GM12878 (cell line): ENCODE results near the gene STK32B. TPM values are rescaled to one million over a fixed set of nuclear protein-coding genes. Genes with fewer than 3 reads are reported as not detected.

Experiments used
- ATAC-seq: fragments of 200-7000 bp; cut with Tn5 transposase; 3 replicates; pipeline ENCODE4 v1.9.1; 2020; ENCODE audit warnings: mild to moderate bottlenecking, moderate library complexity
- BruUV-seq: library from RNA; stranded (reverse); fragments of 400-500 nt; replicated peaks from 2 replicates; lab custom pipeline; 2021; lab: Mats Ljungman, UMichigan
- CTCF ChIA-PET: fragments of 300-600 bp; sonication (Branson Sonifier 250); formaldehyde crosslinking; extraction: SDS; loops from one replicate; lab custom pipeline; 2021; ENCODE audit warnings: inconsistent platforms; lab: Yijun Ruan, JAX
- POLR2A ChIA-PET: fragments of 350-600 bp; formaldehyde crosslinking; extraction: SDS; loops from one replicate; lab custom pipeline; 2021; ENCODE audit warnings: inconsistent platforms; lab: Charles Lee
- RAD21 ChIA-PET: fragments of 300-600 bp; sonication (Branson Sonifier 250); formaldehyde crosslinking; loops from one replicate; lab custom pipeline; 2023; ENCODE audit warnings: antibody characterized with exemption; ENCODE audit not compliant: unreplicated experiment; lab: Charles Lee
- SMC1A ChIA-PET: fragments of 300-600 bp; sonication (Branson Sonifier 250); formaldehyde crosslinking; loops from one replicate; lab custom pipeline; 2023; ENCODE audit not compliant: unreplicated experiment, uncharacterized antibody; lab: Charles Lee
- DNase-seq: peaks from one replicate; pipeline ENCODE4 v3.0.0-alpha.2; 2011; ENCODE audit warnings: low read depth, low spot score
- FAIRE-seq: peaks from 3 replicates; lab custom pipeline; 2011; peaks lifted over from hg19 to GRCh38; lab: Jason Lieb, UNC
- H2AFZ ChIP-seq: 2 replicates; pipeline ENCODE4 v1.6.0; 2011; ENCODE audit warnings: low read depth, low read length, control low read depth; ENCODE audit not compliant: control insufficient read depth
- H3K27ac ChIP-seq: 2 replicates; pipeline ENCODE4 v1.5.1; 2011; ENCODE audit warnings: control low read depth; ENCODE audit not compliant: control insufficient read depth, insufficient read depth
- H3K27me3 ChIP-seq, 2 experiments: replicated peaks in 1 of 2; 2 replicates each; pipeline versions ENCODE4 v1.6.0 to v1.6.1; 2011; ENCODE audit warnings: low read length in 1 of 2; ENCODE audit not compliant: control insufficient read depth in 2 of 2, insufficient read depth in 2 of 2
- H3K36me3 ChIP-seq, 2 experiments: 2 replicates each; pipeline ENCODE4 v1.5.1; 2011; ENCODE audit warnings: low read length in 1 of 2; ENCODE audit not compliant: control insufficient read depth in 2 of 2, insufficient read depth in 2 of 2
- H3K4me1 ChIP-seq: 2 replicates; pipeline ENCODE4 v1.6.1; 2011; ENCODE audit warnings: mild to moderate bottlenecking, low read length, moderate library complexity, mixed read lengths; ENCODE audit not compliant: control insufficient read depth, insufficient read depth
- H3K4me2 ChIP-seq: 2 replicates; pipeline ENCODE4 v1.6.0; 2011; ENCODE audit warnings: control low read depth; ENCODE audit not compliant: control insufficient read depth, insufficient read depth
- H3K4me3 ChIP-seq: fragments of 200-600 bp; sonication (generic); 2 replicates; pipeline ENCODE4 v1.5.1; 2016
- H3K79me2 ChIP-seq: 2 replicates; pipeline ENCODE4 v1.6.0; 2011; ENCODE audit warnings: low read length; ENCODE audit not compliant: control insufficient read depth, insufficient read depth
- H3K9ac ChIP-seq: 2 replicates; pipeline ENCODE4 v1.8.0; 2011; ENCODE audit warnings: low read length, control low read depth, mixed read lengths; ENCODE audit not compliant: control insufficient read depth, insufficient read depth
- H3K9me3 ChIP-seq: replicated peaks from 3 replicates; pipeline ENCODE4 v1.5.1; 2011; ENCODE audit warnings: mild to moderate bottlenecking, low read length; ENCODE audit not compliant: control insufficient read depth, insufficient read depth
- H4K20me1 ChIP-seq: 2 replicates; pipeline ENCODE4 v1.6.0; 2011; ENCODE audit not compliant: control insufficient read depth, insufficient read depth
- EED ChIP-seq: sonication (generic); IDR thresholded peaks from 2 replicates; pipeline ENCODE4 v1.6.1; 2016; ENCODE audit warnings: antibody characterized with exemption, low read depth
- FOS ChIP-seq: IDR thresholded peaks from 3 replicates; pipeline ENCODE4 v1.6.1; 2011; ENCODE audit warnings: borderline replicate concordance; ENCODE audit not compliant: insufficient read length; ENCODE audit errors: extremely low read depth
- JUNB ChIP-seq: IDR thresholded peaks from 2 replicates; pipeline ENCODE4 v1.6.1; 2016; ENCODE audit warnings: antibody characterized with exemption, mild to moderate bottlenecking
- KLF5 ChIP-seq: fragments of 450-650 bp; IDR thresholded peaks from 2 replicates; pipeline ENCODE4 v1.6.1; 2014; ENCODE audit warnings: mild to moderate bottlenecking; ENCODE audit not compliant: partially characterized antibody
- RBBP5 ChIP-seq: fragments of 200-600 bp; sonication (generic); conservative IDR thresholded peaks from 2 replicates; pipeline ENCODE4 v1.6.1; 2016
- SREBF2 ChIP-seq: IDR thresholded peaks from 2 replicates; pipeline ENCODE4 v1.6.1; 2012; ENCODE audit warnings: mild to moderate bottlenecking, low read length
- STAT1 ChIP-seq: fragments of 450-650 bp; conservative IDR thresholded peaks from 2 replicates; pipeline ENCODE4 v1.6.1; 2014; ENCODE audit warnings: antibody characterized with exemption, mild to moderate bottlenecking
- TBL1XR1 ChIP-seq: IDR thresholded peaks from 2 replicates; pipeline ENCODE4 v1.6.1; 2012; ENCODE audit warnings: low read depth, low read length, improper control_type of control experiment
- WRNIP1 ChIP-seq: IDR thresholded peaks from 2 replicates; pipeline ENCODE4 v1.6.1; 2011; ENCODE audit warnings: low read depth, low read length, improper control_type of control experiment, borderline replicate concordance
- WGBS: methylation state at CpG from one replicate; pipeline ENCODE4 v1.1.6; 2016; ENCODE audit warnings: low lambda C conversion rate; ENCODE audit not compliant: insufficient replicate concordance, insufficient coverage; ENCODE audit errors: missing lambda C conversion rate; 5-methylcytosine and 5-hydroxymethylcytosine counted together
- in situ Hi-C: fragments of 300-500 bp; cut with MboI; formaldehyde crosslinking; loops from 9 replicates; pipeline ENCODE4 v1.14.3; 2018; ENCODE audit warnings: mixed read lengths
- intact Hi-C: fragments of 100-400 bp; cut with micrococcal nuclease; formaldehyde crosslinking; loops from one replicate; pipeline ENCODE4 v1.14.2; 2022; ENCODE audit not compliant: unreplicated experiment
- polyA plus RNA-seq, 11 experiments: library from polyadenylated mRNA; depleted of rRNA in 4 of 11; unstranded in 6 of 11; stranded (reverse) in 5 of 11; fragments of >200 nt; fragmentation: Nextera tagmentation in 4 of 11; fragmentation: Illumina TruSeq in 1 of 11; extraction: Ambion mirVana in 4 of 11; extraction: Trizol in 1 of 11; gene quantifications; 1 replicate in 1 of 11; 2 replicates in 10 of 11; pipeline versions ENCODE4 v1.2.1 to v1.2.3, GENCODE V29; 2011 to 2016; ENCODE audit warnings: inconsistent platforms in 2 of 11, missing spikeins in 2 of 11, low read depth in 1 of 11
- total RNA-seq, 4 experiments: library from RNA; depleted of rRNA in 3 of 4; stranded (reverse); fragments of >200 nt in 3 of 4; fragmentation: Illumina TruSeq in 1 of 4; extraction: Trizol in 1 of 4; gene quantifications; 2 replicates each; pipeline versions ENCODE4 v1.2.1 to v1.2.3, GENCODE V29; 2013 to 2021
- TF ChIP-seq, protein P1 (sequence below): fragments of 450-650 bp; formaldehyde crosslinking; IDR thresholded peaks from 2 replicates; pipeline ENCODE4 v1.5.0; 2022; ENCODE audit warnings: mild to moderate bottlenecking, missing genetic modification characterization
- TF ChIP-seq, protein P2 (sequence below): IDR thresholded peaks from 2 replicates; pipeline ENCODE4 v1.6.1; 2011; ENCODE audit warnings: low read depth, low read length, improper control_type of control experiment, borderline replicate concordance

Gene STK32B
- total and polyA plus RNA-seq, 10 of the 15 experiments (the other 5 are each of a cell fraction or from before 2014, with no cell fraction given): 0.04 to 0.12 (median 0.08) TPM; not detected in 7

DNA sequence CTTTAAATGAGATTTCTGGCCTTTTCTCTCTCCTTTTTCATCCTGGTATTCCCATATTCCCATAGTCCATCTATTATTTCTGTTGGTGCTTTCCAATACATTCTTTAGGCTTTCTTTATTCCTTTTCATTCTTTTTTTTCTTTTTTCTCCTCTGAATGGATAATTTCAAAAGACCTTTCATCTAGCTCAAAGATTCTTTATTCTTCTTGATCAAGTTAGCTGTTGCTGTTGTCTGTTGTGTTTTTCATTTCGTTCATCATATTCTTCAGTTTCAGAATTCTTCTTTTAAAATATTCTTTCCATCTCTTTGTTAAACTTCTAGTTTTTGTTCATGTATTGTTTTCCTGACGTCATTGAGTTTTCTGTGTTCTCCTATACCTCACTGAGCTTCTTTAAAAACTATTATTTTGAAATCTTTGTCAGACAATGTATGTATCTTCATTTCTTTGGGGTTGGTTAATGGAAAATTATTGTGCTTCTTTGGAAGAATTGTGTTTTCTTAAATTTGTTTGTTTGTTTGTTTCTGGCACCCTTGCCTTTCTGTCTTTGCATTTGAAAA, 30.2 kb downstream of the STK32B start (continued):
- no peak for TF ChIP-seq EED
- no peak for TF ChIP-seq FOS
- TF ChIP-seq, protein P1, sequence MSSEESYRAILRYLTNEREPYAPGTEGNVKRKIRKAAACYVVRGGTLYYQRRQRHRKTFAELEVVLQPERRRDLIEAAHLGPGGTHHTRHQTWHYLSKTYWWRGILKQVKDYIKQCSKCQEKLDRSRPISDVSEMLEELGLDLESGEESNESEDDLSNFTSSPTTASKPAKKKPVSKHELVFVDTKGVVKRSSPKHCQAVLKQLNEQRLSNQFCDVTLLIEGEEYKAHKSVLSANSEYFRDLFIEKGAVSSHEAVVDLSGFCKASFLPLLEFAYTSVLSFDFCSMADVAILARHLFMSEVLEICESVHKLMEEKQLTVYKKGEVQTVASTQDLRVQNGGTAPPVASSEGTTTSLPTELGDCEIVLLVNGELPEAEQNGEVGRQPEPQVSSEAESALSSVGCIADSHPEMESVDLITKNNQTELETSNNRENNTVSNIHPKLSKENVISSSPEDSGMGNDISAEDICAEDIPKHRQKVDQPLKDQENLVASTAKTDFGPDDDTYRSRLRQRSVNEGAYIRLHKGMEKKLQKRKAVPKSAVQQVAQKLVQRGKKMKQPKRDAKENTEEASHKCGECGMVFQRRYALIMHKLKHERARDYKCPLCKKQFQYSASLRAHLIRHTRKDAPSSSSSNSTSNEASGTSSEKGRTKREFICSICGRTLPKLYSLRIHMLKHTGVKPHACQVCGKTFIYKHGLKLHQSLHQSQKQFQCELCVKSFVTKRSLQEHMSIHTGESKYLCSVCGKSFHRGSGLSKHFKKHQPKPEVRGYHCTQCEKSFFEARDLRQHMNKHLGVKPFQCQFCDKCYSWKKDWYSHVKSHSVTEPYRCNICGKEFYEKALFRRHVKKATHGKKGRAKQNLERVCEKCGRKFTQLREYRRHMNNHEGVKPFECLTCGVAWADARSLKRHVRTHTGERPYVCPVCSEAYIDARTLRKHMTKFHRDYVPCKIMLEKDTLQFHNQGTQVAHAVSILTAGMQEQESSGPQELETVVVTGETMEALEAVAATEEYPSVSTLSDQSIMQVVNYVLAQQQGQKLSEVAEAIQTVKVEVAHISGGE (CRISPR knock-in tag): no peak
- no peak for TF ChIP-seq JUNB
- TF ChIP-seq, protein P2, sequence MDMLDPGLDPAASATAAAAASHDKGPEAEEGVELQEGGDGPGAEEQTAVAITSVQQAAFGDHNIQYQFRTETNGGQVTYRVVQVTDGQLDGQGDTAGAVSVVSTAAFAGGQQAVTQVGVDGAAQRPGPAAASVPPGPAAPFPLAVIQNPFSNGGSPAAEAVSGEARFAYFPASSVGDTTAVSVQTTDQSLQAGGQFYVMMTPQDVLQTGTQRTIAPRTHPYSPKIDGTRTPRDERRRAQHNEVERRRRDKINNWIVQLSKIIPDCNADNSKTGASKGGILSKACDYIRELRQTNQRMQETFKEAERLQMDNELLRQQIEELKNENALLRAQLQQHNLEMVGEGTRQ: no peak
- TF ChIP-seq TBL1XR1: no peak
- no peak for TF ChIP-seq RBBP5

DNA sequence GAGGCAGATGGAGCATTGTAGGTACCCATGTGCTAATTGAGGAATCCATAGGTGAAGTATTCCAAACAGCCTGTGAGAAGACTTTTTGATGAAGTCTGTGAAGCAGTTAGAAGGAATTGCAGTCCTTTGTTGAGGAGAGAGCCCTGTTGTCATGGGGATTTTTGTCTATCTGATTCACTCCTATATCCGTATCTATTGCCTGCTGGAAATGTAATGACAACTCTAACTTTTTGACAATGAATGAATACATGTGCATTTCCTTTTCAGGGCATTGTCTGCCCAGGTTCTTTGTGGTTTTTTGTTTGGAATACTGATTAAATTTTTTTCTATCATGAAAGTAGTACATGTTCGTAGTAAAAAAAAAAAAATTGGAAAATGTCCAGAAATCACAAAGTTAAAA, 31.1 kb downstream of the STK32B start:
- POLR2A ChIA-PET: no interaction called here
- WGBS: 6% methylated on average over 2 of the region's 2 CpGs

More for the DNA sequence above, 31.1 kb downstream of the STK32B start:
- DNase-seq (no peak), FAIRE-seq (no peak), ATAC-seq (no peak)
- H3K4me3 ChIP-seq: no peak overlapping the region
- RAD21 ChIA-PET: no interaction called here
- CTCF ChIA-PET: no interaction called here
- SMC1A ChIA-PET: no interaction called here
- intact Hi-C loops (no loop called here), in situ Hi-C loops (no loop called here)
- H3K9me3 ChIP-seq: no peaks in the 10 kb centered on the region; the same call in 2 of the 3 replicates
- BruUV-seq: no TSS peak
- TF ChIP-seq SREBF2: no peak
- no peak for TF ChIP-seq KLF5
- no peak for TF ChIP-seq STAT1
- TF ChIP-seq WRNIP1: no peak
- no peak overlapping the region for H3K4me2 ChIP-seq
- no peaks in the 10 kb centered on the region for H3K36me3 ChIP-seq
- no peak overlapping the region for H3K9ac ChIP-seq
- no peaks in the 10 kb centered on the region for H3K27me3 ChIP-seq
- no peaks in the 10 kb centered on the region for H4K20me1 ChIP-seq
- H3K4me1 ChIP-seq: no peaks in the 10 kb centered on the region
- H3K27ac ChIP-seq: no peak overlapping the region
- H3K79me2 ChIP-seq: no peaks in the 10 kb centered on the region
- H2AFZ ChIP-seq: no peak overlapping the region
